HEK293 (cell line): ENCODE results near the gene CDH22.

Source experiments
- CTCF ChIP-seq: fragments of 450-650 bp; formaldehyde crosslinking; IDR thresholded peaks from 2 replicates; pipeline ENCODE4 v1.5.1; 2016; ENCODE audit warnings: missing biosample characterization, missing genetic modification characterization
- PRDM2 ChIP-seq: fragments of 450-650 bp; formaldehyde crosslinking; IDR thresholded peaks from 2 replicates; pipeline ENCODE4 v1.5.1; 2016; ENCODE audit warnings: missing biosample characterization, missing genetic modification characterization, borderline replicate concordance
- SETDB1 ChIP-seq: IDR thresholded peaks from one replicate; pipeline ENCODE4 v1.6.1; 2017; ENCODE audit warnings: mild to moderate bottlenecking, low read length, moderate library complexity, mixed read lengths; ENCODE audit not compliant: insufficient read length
- ZBTB7A ChIP-seq: fragments of 450-650 bp; formaldehyde crosslinking; IDR thresholded peaks from 2 replicates; pipeline ENCODE4 v1.5.1; 2016; ENCODE audit warnings: low read depth, missing biosample characterization, missing genetic modification characterization
- ZNF558 ChIP-seq: fragments of 450-650 bp; formaldehyde crosslinking; IDR thresholded peaks from 2 replicates; pipeline ENCODE4 v1.5.1; 2016; ENCODE audit warnings: missing biosample characterization, missing genetic modification characterization

GRCh38 chr20:46246559-46246958 lies 61.7 kb downstream of the CDH22 start:
- TF ChIP-seq SETDB1 (no peak), CTCF (tag by site-specific recombination) (no peak), PRDM2 (tag by site-specific recombination) (no peak), ZBTB7A (tag by site-specific recombination) (no peak), ZNF558 (tag by site-specific recombination) (no peak)
